Iris pigment epithelial cell (primary cell): ENCODE measurements around the gene HOXA7.

Experiments
- DNase-seq: peaks from one replicate; pipeline ENCODE4 v3.0.0-alpha.2; 2011; ENCODE audit warnings: low read depth

The HOXA7 gene

GRCh38 chr7:27147199-27148030 lies 9.1 kb downstream of the HOXA7 start, which contains the start of gene HOXA6:
Gene HOXA6, minus strand, starts transcription at chr7:27147774. Its CDS starts 25 bp downstream, at chr7:27147749.
- no peak for DNase-seq

DNA sequence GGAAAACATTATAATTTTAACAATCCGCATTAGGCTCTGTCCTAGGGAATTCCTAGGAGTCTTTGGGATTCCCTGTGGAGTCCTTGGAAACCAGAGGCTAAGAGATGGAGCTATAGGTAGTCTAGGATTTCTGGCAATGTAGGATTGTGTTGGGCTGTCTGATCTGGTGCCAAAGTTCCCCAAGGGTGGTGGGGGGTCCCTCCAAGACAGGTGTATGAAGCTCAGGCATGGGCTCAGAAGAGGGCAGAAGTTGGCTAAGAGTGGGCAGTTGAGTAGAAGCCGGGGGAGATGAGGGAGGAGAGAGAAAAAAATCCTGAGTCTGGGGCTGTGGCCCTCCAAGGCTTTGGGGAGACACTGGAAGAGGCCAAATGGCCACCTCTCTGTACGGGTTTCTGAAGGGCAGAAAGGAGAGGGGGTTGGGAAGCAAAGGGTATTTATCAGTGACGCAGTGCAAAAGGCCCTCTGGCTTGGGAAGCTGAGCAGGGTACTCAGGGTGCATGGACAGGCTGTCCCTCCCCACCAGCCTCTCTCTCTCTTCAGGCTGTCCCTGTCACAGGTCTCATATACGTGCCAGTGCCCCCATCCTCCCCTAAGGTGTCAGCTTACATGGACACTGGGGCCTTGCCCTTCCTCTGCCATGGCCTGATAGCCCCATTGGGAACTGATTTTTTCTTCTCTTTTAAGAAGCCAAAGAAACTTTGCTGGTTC lies 9.8 kb downstream of the HOXA7 start:
- no peak for DNase-seq

GRCh38 chr7:27145914-27146412 lies 10.5 kb downstream of the HOXA7 start:
- no peak for DNase-seq

DNA sequence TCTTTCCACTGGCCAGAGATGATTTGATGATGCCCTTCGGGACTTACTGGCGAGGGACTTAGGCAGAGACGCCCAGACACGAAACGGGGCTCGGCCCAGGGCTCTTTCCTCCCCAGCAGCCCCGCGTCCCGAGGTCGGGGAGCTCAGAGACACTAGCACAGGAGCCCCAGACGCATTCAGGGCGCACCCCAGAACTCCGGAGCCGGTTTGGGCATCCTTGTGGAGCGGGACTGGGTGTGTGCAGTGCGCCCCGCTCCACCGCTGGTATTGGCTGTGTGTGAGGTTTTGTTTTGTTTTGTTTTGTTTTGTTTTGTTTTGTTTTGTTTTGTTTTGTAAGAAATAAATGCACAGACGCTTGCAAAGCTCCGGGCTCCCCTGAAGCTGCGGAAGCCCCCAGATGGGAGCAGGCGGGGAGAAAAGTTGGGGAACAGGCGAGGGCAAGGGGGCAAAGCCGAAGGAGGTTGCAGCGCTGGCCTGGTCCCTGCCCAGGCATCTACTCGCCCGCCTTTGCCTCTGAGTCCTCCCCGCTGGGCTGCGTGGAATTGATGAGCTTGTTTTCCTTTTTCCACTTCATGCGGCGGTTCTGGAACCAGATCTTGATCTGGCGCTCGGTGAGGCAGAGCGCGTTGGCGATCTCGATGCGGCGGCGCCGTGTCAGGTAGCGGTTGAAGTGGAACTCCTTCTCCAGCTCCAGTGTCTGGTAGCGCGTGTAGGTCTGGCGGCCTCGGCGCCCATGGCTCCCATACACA lies 11.1 kb downstream of the HOXA7 start:
- DNase-seq, result no peak

DNA sequence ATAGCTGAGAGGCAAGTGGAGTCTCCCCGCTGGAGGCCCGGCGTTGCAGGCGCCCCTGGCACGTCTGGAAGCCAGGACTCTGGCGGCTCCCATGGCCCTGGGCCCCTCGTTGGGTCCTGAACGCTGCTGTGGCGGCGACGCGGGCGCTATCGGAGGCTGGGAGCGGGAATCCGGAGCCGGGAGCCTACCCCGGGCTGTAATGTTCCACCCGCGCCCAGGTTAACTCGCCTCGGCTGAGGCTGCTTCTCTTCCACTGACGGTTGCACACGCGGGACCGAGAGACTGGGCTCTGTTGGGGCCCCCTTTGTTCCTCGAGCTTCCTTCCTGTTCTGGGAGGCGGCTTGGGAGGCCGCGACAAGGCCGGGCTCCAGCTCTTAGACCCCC lies 11.7 kb downstream of the HOXA7 start:
- DNase-seq, result no peak

DNA sequence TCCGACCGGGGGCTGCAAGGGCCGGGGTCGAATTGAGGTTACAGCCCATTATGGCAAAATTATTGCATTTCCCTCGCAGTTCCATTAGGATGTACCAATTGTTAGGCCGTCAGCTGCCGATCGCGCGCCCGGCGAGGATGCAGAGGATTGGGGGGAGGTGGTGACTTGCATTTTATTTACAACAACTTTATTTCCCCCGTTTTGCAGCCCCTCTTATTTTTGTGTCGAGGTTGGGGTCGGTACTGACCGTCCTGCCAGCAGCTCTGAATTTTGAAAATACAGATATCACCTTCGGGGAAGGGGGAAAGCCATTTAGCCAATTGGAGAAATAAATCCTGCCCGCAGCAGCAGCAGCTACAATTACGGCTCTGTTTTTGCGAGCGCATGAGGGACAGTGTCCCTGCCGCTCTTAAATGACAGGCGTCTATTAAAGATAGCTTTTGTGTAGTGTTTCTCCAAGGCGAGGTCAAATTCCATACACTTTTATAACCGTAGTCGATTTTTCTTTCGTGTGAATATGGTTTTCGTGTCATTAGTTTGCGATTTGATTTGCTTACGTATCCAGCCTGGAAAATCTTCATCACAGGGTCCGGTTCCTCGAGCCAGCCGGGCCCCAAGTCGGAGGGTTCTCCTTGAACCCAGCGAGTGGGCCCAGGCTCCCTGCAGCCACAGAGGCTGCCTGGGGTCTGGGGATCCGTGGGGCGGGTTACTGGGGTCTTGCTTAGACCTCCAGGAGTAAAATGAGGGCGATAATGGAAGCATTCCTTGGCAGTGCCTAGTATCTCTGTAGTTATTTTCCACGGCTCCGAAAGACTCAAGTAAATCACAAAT lies 12.3 kb downstream of the HOXA7 start:
- DNase-seq, result no peak

GRCh38 chr7:27143023-27143949 lies 13.2 kb downstream of the HOXA7 start, which contains the start of gene HOXA5:
Gene HOXA5, minus strand, starts transcription at chr7:27143681. Its CDS starts 74 bp downstream, at chr7:27143607.
- no peak for DNase-seq

DNA sequence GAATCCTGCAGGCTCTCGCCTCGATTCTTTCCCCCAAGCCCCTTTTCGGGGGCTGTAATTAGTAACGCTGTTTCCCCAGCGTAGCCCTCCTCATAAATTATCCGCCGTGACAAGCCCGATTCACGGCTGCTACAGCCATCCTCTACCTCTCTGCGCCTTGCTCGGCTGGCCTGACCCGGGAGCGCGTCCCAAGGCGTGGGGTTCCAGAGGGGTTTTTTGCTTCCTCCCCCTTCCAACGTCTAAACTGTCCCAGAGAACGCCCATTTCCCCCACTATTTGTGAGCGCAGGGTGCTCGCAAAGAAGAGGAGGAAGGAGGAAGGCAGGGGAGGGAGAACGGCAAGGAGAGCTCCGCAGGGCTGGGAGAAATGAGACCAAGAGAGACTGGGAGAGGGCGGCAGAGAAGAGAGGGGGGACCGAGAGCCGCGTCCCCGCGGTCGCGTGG lies 13.9 kb downstream of the HOXA7 start:
- DNase-seq, result no peak

GRCh38 chr7:27141923-27142579 lies 14.4 kb downstream of the HOXA7 start:
- no peak for DNase-seq

- no peak for DNase-seq
Measured at GRCh38 chr7:27141137-27141922, 15.1 kb downstream of the HOXA7 start.

DNA sequence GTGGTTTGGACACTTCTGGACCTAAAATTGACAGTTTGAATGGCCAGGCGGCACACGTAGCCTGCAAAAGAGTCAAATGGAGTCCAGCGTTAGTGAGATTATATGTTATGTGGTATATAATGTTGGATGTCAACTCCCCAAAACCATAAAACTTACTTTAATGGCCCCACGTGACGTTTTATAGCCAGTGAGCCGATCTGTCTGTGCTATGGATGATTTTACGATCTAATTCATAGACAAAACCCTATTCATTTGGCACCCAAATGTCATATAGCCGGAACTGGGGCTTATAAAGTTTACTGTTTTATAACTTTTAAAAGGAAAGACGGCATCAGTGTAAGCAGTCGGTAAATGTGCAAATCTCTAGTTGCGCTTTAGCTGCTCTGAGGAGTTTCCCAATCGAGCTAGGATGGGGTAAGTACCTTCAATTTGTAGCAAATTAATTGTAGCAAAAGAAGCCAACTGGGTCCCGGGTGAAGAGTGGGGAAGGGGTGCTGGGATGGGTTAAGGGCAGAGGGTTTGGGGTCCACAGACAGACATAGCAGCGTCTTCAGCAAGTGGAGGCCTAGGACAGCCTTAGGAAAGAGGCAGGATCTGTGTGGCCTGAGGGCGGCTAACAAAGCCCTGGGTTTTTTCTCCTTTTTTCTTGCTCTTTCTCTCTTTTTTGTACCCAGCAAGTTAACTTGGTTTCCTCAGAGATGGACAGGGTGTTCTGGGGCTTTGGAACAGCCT lies 16.2 kb downstream of the HOXA7 start:
- DNase-seq, result no peak

- DNase-seq, result no peak
Measured at GRCh38 chr7:27139334-27140125, 16.9 kb downstream of the HOXA7 start.

DNA sequence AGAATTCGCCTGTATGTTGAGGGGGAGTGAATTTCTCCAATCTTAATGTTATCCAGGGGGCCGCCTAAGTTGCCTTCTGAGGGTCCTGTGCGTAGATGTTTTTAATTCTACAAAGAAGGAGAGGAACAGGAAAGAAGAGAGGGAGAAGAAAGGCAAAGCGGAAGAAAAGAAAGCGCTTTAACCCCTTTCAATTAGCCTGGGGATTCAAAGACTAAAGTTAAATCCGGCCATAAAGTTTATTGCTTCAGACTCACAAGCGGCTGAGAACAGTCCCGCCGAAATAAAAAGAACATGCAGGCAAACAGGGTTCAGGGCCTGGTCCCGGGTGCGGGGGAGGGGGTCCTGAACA lies 17.5 kb downstream of the HOXA7 start:
- no peak for DNase-seq

- DNase-seq, result no peak
Measured at GRCh38 chr7:27138472-27138871, 18.0 kb downstream of the HOXA7 start.

GRCh38 chr7:27137640-27138315 lies 18.7 kb downstream of the HOXA7 start:
- no peak for DNase-seq

DNA sequence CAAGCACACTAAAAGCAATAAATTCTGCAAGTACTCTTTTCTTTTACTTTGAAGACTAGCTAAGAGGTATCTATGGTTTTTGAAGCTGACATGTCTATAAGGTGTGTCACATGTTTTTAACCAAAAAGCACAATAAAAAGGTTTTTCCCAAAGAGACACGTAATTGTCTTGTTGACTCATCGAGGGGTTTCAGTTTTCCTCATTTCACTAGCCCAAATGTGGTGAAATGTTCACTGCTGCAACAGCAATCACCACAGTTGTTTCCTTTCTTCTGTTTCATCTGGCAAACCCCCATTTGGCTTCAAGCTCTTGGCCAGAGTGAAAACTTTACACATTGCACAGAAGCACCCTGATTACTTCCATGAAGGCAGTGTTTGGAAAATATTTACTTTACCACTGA lies 22.1 kb downstream of the HOXA7 start:
- DNase-seq, result no peak
